HFF-Myc (cell line): ENCODE measurements around the gene TEAD2.
"Not testable (repeated sequence)": the region's sequence is repeated elsewhere in the genome, so short reads cannot be mapped to it uniquely, and the experiment has no call there.

Experiments
- DNase-seq: peaks from one replicate; pipeline ENCODE4 v3.0.0-alpha.2; 2011; ENCODE audit warnings: low read depth; ENCODE audit errors: extremely low read depth
- H3K4me3 ChIP-seq: replicated peaks from 2 replicates; pipeline ENCODE4 v1.5.1; 2011; ENCODE audit warnings: low read depth, mild to moderate bottlenecking, control low read depth, low read length
- CTCF ChIP-seq: IDR thresholded peaks from 2 replicates; pipeline ENCODE4 v1.5.1; 2012; ENCODE audit warnings: mild to moderate bottlenecking, low read depth, low read length, control low read depth; ENCODE audit errors: missing control alignments

TEAD2 gene

GRCh38 chr19:49336482-49337266 is 25.5 kb downstream of the TEAD2 start:
- no peak for DNase-seq
- H3K4me3 ChIP-seq: no peak overlapping the region
- TF ChIP-seq CTCF: no peak

DNA sequence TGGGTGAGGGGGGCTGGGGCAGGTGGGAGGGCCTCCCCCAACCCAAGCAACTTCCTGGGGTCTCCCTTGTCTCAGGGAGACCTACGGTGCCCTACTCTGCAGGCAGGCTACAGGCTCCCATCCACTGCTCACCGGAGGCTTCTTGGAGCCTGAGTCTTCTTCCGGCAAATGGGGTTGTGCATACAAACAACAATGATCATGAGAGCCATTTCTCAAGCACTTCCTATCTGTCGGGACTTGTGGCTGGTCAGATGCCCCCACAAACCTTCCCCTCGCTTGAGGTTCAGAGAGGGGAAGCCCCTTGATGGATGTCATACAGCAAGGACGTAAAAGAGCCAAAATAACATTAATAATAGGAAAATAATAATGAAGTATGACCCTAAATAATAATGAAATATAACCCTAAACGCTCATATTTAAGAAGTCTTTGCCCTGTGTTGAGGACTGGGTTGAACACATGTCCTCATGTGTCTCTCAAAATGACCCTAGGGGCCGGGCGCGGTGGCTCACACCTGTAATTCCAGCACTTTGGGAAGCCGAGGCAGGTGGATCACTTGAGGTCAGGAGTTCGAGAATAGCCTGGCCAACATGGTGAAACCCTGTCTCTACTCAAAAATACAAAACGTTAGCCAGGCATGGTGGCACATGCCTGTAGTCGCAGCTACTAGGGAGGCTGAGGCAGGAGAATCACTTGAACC is 26.3 kb downstream of the TEAD2 start:
- no peak overlapping the region for H3K4me3 ChIP-seq
- no peak for TF ChIP-seq CTCF
- no peak for DNase-seq

DNA sequence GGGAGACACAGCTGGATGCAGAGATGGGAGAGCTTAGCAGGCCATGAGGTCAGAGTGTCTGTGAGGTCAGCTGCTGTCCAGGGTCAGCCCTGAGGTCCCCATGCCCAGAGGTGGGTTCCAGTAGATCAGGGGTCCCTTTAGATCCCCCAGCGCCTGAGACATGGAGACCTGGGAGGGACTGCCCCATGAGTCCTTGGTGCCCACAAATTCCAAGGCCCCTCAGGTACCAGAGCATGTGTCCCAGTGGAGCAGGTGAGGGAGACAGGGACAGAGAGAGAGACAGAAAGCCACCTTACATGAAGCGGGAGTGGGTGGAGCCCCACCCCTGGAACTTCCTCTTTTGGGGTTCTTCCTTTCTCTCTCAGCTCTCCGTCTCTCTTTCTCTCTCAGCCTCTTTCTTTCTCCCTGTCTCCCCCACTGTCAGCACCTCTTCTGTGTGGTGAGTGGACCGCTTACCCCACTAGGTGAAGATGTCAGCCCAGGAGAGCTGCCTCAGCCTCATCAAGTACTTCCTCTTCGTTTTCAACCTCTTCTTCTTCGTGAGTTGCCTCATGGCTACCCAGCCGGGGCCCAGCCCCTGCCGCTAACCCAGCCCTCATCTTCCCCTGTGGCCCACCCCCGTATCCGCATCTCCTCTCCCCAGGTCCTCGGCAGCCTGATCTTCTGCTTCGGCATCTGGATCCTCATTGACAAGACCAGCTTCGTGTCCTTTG is 27.0 kb downstream of the TEAD2 start, which contains the start of gene CD37:
Gene CD37 (plus strand): TSS at position 336 of the 713 bp plus-strand sequence. CDS start 135 bp downstream, at position 471.
- TF ChIP-seq CTCF: no peak
- H3K4me3 ChIP-seq: no peak within 1 kb of the TSS
- DNase-seq: no peak

DNA sequence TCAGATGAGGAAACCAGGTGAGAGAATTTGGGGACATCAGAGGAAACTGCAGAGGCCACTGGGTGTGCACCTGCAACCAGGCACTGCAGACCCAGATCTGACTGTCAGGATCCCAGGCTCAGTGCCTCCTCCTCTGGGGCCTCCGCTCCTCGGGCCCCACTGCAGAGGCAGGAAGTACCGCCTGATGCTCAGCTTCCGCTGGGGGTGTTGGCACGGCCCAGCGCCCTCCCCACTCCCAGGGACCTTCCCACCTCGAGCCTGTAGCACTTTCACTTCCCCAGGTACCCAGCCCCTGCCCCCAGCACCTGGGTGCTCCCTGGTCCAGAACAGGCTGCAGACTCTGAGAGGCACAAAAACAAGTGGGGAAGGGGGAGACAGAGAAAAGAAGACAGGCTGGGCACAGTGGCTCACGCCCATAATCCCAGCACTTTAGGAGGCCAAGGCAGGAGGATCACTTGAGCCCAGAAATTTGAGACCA is 28.4 kb downstream of the TEAD2 start:
- no peak for TF ChIP-seq CTCF
- H3K4me3 ChIP-seq: no peak overlapping the region
- DNase-seq: no peak

GRCh38 chr19:49333418-49333805 is 28.8 kb downstream of the TEAD2 start:
- no peak overlapping the region for H3K4me3 ChIP-seq
- TF ChIP-seq CTCF: no peak
- no peak for DNase-seq

GRCh38 chr19:49332691-49333417 is 29.4 kb downstream of the TEAD2 start:
- not testable (repeated sequence) for H3K4me3 ChIP-seq

More at GRCh38 chr19:49332691-49333417, 29.4 kb downstream of the TEAD2 start:
- not testable (repeated sequence) for DNase-seq
